Measurements from ENCODE around the gene BEGAIN. TPM values are rescaled to one million over a fixed set of nuclear protein-coding genes. Genes with fewer than 3 reads are reported as not detected.

BEGAIN gene
- total RNA-seq, 6 experiments from 2014 or later: 0.05 to 0.20 (median 0.14) TPM; not detected in 1

- no peak overlapping the region for H3K4me3 Mint-ChIP-seq
- no peaks in the 10 kb centered on the region for H3K36me3 Mint-ChIP-seq (ENCODE audit: low read depth)
- H3K27me3 Mint-ChIP-seq (ENCODE audit: insufficient read depth): peaks cover 3% of the 10 kb centered on the region; the same call in 1 of the 2 replicates
- TF ChIP-seq CTCF (IDR thresholded peaks at IDR 0.05): no peak
- H3K27ac Mint-ChIP-seq: no peak overlapping the region
- DNase-seq: no peak
- H3K9me3 Mint-ChIP-seq: no peaks in the 10 kb centered on the region
- peaks cover 25% of the 10 kb centered on the region for H3K4me1 Mint-ChIP-seq (ENCODE audit: low read depth)
Measured at GRCh38 chr14:100536721-100537445, 50.3 kb downstream of the BEGAIN start.

- Mint-ChIP-seq H3K27me3 (ENCODE audit: insufficient read depth) (peaks cover 3% of the 10 kb centered on the region; the same call in 1 of the 2 replicates), H3K27ac (no peak overlapping the region), H3K36me3 (ENCODE audit: low read depth) (no peaks in the 10 kb centered on the region), H3K4me1 (ENCODE audit: low read depth) (peaks cover 25% of the 10 kb centered on the region), H3K4me3 (no peak overlapping the region), H3K9me3 (no peaks in the 10 kb centered on the region)
- no peak for DNase-seq
- TF ChIP-seq CTCF (IDR thresholded peaks at IDR 0.05): no peak
Measured at GRCh38 chr14:100536121-100536510, 51.1 kb downstream of the BEGAIN start.

- H3K27ac Mint-ChIP-seq: no peak overlapping the region
- H3K9me3 Mint-ChIP-seq: no peaks in the 10 kb centered on the region
- H3K4me3 Mint-ChIP-seq: no peak overlapping the region
- peaks cover 3% of the 10 kb centered on the region; the same call in 1 of the 2 replicates for H3K27me3 Mint-ChIP-seq (ENCODE audit: insufficient read depth)
- DNase-seq: no peak
- peaks cover 25% of the 10 kb centered on the region for H3K4me1 Mint-ChIP-seq (ENCODE audit: low read depth)
- no peak for TF ChIP-seq CTCF (IDR thresholded peaks at IDR 0.05)
- H3K36me3 Mint-ChIP-seq (ENCODE audit: low read depth): no peaks in the 10 kb centered on the region
Measured at GRCh38 chr14:100535287-100536120, 51.7 kb downstream of the BEGAIN start.

GRCh38 chr14:100534528-100535286 is 52.5 kb downstream of the BEGAIN start:
- Mint-ChIP-seq H3K9me3 (no peaks in the 10 kb centered on the region), H3K27me3 (ENCODE audit: insufficient read depth) (peaks cover 3% of the 10 kb centered on the region; the same call in 1 of the 2 replicates), H3K4me3 (no peak overlapping the region), H3K4me1 (ENCODE audit: low read depth) (peaks cover 25% of the 10 kb centered on the region), H3K36me3 (ENCODE audit: low read depth) (no peaks in the 10 kb centered on the region), H3K27ac (no peak overlapping the region)
- no peak for TF ChIP-seq CTCF (IDR thresholded peaks at IDR 0.05)
- DNase-seq: no peak

GRCh38 chr14:100533656-100534485 is 53.3 kb downstream of the BEGAIN start:
- no peaks in the 10 kb centered on the region for H3K36me3 Mint-ChIP-seq (ENCODE audit: low read depth)
- no peak overlapping the region for H3K27ac Mint-ChIP-seq
- no peak for DNase-seq
- H3K9me3 Mint-ChIP-seq: no peaks in the 10 kb centered on the region
- no peak for TF ChIP-seq CTCF (IDR thresholded peaks at IDR 0.05)
- H3K4me3 Mint-ChIP-seq: no peak overlapping the region
- H3K27me3 Mint-ChIP-seq (ENCODE audit: insufficient read depth): peaks cover 3% of the 10 kb centered on the region; the same call in 1 of the 2 replicates
- H3K4me1 Mint-ChIP-seq (ENCODE audit: low read depth): peaks cover 25% of the 10 kb centered on the region

Measured in HFFc6 (cell line).